ENCODE measurements around the gene PACS1.

DNA sequence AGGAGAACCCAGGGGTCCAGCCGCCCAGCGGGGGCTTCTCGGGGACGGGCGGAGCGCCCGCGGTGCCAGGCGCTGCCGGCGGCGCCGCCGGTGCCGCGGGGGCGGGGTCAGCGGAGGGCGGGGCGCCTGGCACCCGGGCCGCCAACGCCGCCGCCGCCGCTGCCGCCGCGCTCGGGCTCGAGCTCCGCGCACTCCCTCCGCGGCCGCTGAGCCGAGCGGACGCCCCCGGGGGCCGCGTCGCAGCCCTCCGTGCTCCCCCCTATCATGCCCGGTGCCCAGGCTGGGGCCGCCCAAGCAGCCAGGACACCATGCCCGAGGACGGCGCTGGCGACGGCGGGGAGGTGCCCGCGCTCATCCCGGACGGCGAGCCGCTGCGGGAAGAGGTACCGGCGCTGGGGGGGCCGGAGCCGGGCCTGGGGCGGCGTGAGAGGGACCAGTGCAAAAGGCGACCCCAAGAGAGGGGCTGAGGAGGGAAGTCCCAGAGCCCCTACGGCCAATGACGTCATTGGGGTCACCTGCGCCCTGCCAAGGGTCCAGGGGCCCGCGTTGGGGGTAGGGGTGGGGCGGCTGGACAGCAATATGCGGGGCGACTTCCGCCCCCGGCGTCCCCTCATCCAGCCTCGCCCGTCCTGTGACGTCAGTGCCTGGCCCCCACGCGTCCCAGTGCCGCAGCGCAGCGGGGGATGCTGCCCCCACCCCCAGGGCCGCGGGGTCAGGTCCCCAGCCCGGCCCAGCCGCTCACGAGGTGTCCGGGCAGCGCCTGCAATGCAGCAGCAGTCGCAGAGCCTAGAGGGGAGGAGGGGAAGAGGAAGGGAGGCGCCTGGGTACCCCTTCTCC lies 221.9 kb downstream of the PACS1 start, which contains the start of gene TMEM151A:
- TF ChIP-seq, protein P1, sequence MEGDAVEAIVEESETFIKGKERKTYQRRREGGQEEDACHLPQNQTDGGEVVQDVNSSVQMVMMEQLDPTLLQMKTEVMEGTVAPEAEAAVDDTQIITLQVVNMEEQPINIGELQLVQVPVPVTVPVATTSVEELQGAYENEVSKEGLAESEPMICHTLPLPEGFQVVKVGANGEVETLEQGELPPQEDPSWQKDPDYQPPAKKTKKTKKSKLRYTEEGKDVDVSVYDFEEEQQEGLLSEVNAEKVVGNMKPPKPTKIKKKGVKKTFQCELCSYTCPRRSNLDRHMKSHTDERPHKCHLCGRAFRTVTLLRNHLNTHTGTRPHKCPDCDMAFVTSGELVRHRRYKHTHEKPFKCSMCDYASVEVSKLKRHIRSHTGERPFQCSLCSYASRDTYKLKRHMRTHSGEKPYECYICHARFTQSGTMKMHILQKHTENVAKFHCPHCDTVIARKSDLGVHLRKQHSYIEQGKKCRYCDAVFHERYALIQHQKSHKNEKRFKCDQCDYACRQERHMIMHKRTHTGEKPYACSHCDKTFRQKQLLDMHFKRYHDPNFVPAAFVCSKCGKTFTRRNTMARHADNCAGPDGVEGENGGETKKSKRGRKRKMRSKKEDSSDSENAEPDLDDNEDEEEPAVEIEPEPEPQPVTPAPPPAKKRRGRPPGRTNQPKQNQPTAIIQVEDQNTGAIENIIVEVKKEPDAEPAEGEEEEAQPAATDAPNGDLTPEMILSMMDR (IDR thresholded peaks at IDR 0.05): no peak
- TF ChIP-seq EZH2 (IDR thresholded peaks at IDR 0.05; ENCODE audit: borderline replicate concordance, insufficient read depth, low read depth, low read length, poor library complexity, severe bottlenecking): no peak
